Gastroesophageal sphincter (tissue), 4 donors: ENCODE data around the gene SH3PXD2A. TPM values are rescaled to one million over a fixed set of nuclear protein-coding genes. Genes with fewer than 3 reads are reported as not detected.

ENCODE experiments used
- ATAC-seq: fragments of 150-250 bp; one replicate; pipeline ENCODE4 v1.9.1; 2016; ENCODE audit warnings: mild to moderate bottlenecking, moderate library complexity
- H3K27ac ChIP-seq, 4 donors: fragments of 200-600 bp; sonication (generic) in 3 of 4; 1 replicate in 3 of 4; 2 replicates in 1 of 4; pipeline ENCODE4 v1.5.1; 2016 to 2019
- H3K27me3 ChIP-seq: fragments of 200-600 bp; sonication (generic); one replicate; pipeline ENCODE4 v1.5.1; 2019
- H3K36me3 ChIP-seq, 2 donors: fragments of 200-600 bp; sonication (generic); one replicate each; pipeline ENCODE4 v1.5.1; 2019; ENCODE audit warnings: control low read depth in 1 of 2
- H3K4me1 ChIP-seq, 3 donors: fragments of 200-600 bp; sonication (generic); 1 replicate in 2 of 3; 2 replicates in 1 of 3; pipeline ENCODE4 v1.5.1; 2016 to 2019; ENCODE audit warnings: control low read depth in 2 of 3
- H3K4me3 ChIP-seq, 2 donors: fragments of 200-600 bp; sonication (generic); one replicate each; pipeline ENCODE4 v1.5.1; 2019; ENCODE audit warnings: mild to moderate bottlenecking in 1 of 2, moderate library complexity in 1 of 2
- H3K9me3 ChIP-seq, 3 donors: fragments of 200-600 bp; sonication (generic); one replicate each; pipeline ENCODE4 v1.5.1; 2017 to 2019; ENCODE audit warnings: control low read depth in 2 of 3
- CTCF ChIP-seq, 4 experiments: fragments of 200-600 bp in 2 of 4; fragments of 450-650 bp in 2 of 4; sonication (generic) in 1 of 4; IDR thresholded peaks; one replicate each; pipeline ENCODE4 v1.5.1; 2017 to 2019; ENCODE audit warnings: antibody characterized with exemption in 4 of 4, mild to moderate bottlenecking in 2 of 4, moderate library complexity in 2 of 4
- EP300 ChIP-seq: sonication (generic); formaldehyde crosslinking; IDR thresholded peaks from one replicate; pipeline ENCODE4 v1.6.1; 2017; ENCODE audit warnings: antibody characterized with exemption, mild to moderate bottlenecking
- POLR2A ChIP-seq, 2 donors: fragments of 450-650 bp; IDR thresholded peaks; one replicate each; pipeline ENCODE4 v1.6.1; 2017; ENCODE audit warnings: antibody characterized with exemption in 2 of 2, mild to moderate bottlenecking in 2 of 2, moderate library complexity in 1 of 2
- POLR2AphosphoS5 ChIP-seq: sonication (generic); formaldehyde crosslinking; IDR thresholded peaks from one replicate; pipeline ENCODE4 v1.6.1; 2017; ENCODE audit warnings: antibody characterized with exemption
- WGBS, 2 donors: methylation state at CpG; one replicate each; pipeline ENCODE4 v1.1.5; 2018; ENCODE audit warnings: low coverage in 1 of 2; 5-methylcytosine and 5-hydroxymethylcytosine counted together
- total RNA-seq, 4 donors: library from RNA; depleted of rRNA; stranded (reverse); fragments of >200 nt; gene quantifications; one replicate each; pipeline ENCODE4 v1.1.0, GENCODE V29; 2016

The SH3PXD2A gene
- total RNA-seq, 4 donors from 2014 or later: 31.2 to 65.2 (median 39.5) TPM

DNA sequence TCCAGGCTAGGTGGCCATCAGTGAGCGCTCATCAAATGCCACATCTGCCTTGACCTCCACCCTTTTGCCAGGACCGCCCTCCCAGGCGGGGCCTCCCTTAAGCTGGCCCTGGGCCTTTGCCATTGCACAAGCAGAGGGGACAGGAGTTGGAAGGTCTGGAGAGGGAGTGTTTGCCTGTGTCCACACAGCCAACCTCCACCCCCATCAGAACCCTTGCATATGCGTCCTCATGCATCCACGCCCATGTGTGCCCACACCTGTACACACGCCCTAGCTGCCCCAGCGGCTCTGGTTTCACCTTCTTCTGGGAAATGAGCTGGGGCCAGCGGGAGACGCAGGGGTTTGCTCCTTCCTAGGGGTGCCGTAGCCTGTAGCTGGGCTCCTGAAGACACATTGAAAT is 297.9 kb downstream of the SH3PXD2A start:
- Histone ChIP-seq H3K36me3 (no peaks in the 10 kb centered on the region), H3K4me3 (no peak overlapping the region), H3K9me3 (no peaks in the 10 kb centered on the region), H3K27me3 (peaks cover 11% of the 10 kb centered on the region), H3K4me1 (peaks cover 0 to 22% (median 4%) of the 10 kb centered on the region in 3 donors), H3K27ac (no peak overlapping the region)
- no peak for ATAC-seq
- no peak for TF ChIP-seq POLR2A (IDR thresholded peaks at IDR 0.05)
- TF ChIP-seq EP300: no peak
- TF ChIP-seq POLR2AphosphoS5: no peak
- TF ChIP-seq CTCF (IDR thresholded peaks at IDR 0.05): no peak
- WGBS, 2 donors: 88 to 89% methylated on average over 5 of the region's 10 CpGs

DNA sequence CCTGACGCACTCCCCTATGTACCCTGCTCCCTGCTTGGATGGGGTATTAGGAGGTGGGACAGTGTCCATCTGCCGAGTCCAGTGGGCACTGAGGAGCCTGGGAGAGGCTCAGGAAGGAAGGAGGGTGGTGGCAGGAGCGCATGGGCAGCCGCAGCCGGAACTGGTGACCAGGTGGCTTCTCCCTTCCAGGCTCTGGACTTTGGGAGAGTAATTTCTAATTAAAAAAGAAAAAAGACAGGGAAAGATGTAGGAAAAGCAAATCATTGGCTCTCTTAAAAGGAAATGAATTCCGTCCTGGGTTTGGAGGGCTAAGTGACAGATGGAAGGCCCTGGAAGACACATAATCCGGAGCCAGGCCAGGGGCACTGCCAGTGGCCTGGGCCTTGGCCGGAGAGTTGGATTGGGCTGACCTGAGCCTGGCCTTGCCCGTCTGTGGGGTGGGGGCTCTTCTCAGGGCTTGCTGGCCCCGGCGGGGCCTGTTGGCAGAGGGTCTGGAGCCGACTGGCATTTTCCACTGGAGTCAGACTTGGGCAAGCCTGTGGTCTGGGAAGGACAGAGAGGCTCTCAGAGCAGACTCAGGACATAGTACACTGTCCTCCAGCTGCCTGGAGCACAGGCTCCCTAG is 298.9 kb downstream of the SH3PXD2A start:
- H3K4me3 ChIP-seq: no peak overlapping the region
- no peak for TF ChIP-seq POLR2AphosphoS5
- H3K9me3 ChIP-seq: no peaks in the 10 kb centered on the region
- peaks cover 10% of the 10 kb centered on the region for H3K27me3 ChIP-seq
- H3K36me3 ChIP-seq: no peaks in the 10 kb centered on the region
- H3K4me1 ChIP-seq: peaks cover 0 to 22% (median 4%) of the 10 kb centered on the region in 3 donors
- no peak overlapping the region for H3K27ac ChIP-seq
- no peak for ATAC-seq
- 80 to 86% methylated on average over 3 to 5 of the region's 12 CpGs for WGBS, 2 donors

- no peak overlapping the region for H3K27ac ChIP-seq
- peaks cover 2% of the 10 kb centered on the region for H3K27me3 ChIP-seq
- WGBS, 2 donors: 80% methylated on average over 1 of the region's 11 CpGs; no CpG with 5 or more reads in 1 of the 2 donors
- H3K36me3 ChIP-seq: no peaks in the 10 kb centered on the region
- TF ChIP-seq CTCF (IDR thresholded peaks at IDR 0.05) (no peak), POLR2AphosphoS5 (no peak), POLR2A (IDR thresholded peaks at IDR 0.05) (no peak), EP300 (no peak)
- no peaks in the 10 kb centered on the region for H3K9me3 ChIP-seq
- no peak for ATAC-seq
- H3K4me3 ChIP-seq: peak overlapping the region in 1 of 2 donors; percentile 59
- H3K4me1 ChIP-seq: peaks cover 0 to 22% (median 4%) of the 10 kb centered on the region in 3 donors
These were observed 299.7 kb downstream of the SH3PXD2A start for GRCh38 chr10:103555712-103556111.

DNA sequence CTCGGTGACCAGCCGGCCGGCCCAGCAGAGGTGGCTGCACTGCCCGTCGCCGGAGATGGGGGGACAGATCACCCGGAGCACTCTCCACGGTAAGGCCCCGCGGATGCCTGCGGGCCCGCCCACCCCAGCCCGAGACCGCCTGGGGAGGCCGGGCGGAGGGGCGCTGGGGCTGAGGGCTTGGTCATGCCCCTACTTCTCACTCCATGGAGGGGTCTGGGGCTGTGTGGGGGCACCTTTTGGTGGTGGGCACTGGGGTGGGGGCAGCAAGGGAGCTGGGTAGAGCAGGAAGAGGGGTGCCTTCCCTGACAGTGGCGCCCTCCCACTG is 300.1 kb downstream of the SH3PXD2A start:
- TF ChIP-seq CTCF (IDR thresholded peaks at IDR 0.05): no peak
- no CpG with 5 or more reads among the region's 18 CpGs for WGBS, 2 donors
- H3K4me1 ChIP-seq: peaks cover 0 to 22% (median 4%) of the 10 kb centered on the region in 3 donors
- H3K27ac ChIP-seq: peak overlapping the region in 3 of 4 donors; percentile 17 to 58 (median 29)
- peak overlapping the region; percentile 5 to 59 for H3K4me3 ChIP-seq
- no peak for ATAC-seq
- H3K36me3 ChIP-seq: no peaks in the 10 kb centered on the region
- H3K9me3 ChIP-seq: no peaks in the 10 kb centered on the region
- no peaks in the 10 kb centered on the region for H3K27me3 ChIP-seq

GRCh38 chr10:103554488-103555324 is 300.7 kb downstream of the SH3PXD2A start:
- Histone ChIP-seq H3K9me3 (no peaks in the 10 kb centered on the region), H3K36me3 (no peaks in the 10 kb centered on the region), H3K27ac (peak overlapping the region in 3 of 4 donors; percentile 17 to 58 (median 29)), H3K27me3 (no peaks in the 10 kb centered on the region), H3K4me3 (peak overlapping the region; percentile 5 to 59), H3K4me1 (peaks cover 0 to 22% (median 4%) of the 10 kb centered on the region in 3 donors)
- 3 to 8% methylated on average over 4 to 7 of the region's 44 CpGs for WGBS, 2 donors
- peak; percentile 75 for ATAC-seq
- TF ChIP-seq POLR2A (IDR thresholded peaks at IDR 0.05) (no peak), CTCF (IDR thresholded peaks at IDR 0.05) (no peak), POLR2AphosphoS5 (no peak), EP300 (no peak)
